NCI-H146 treated with DMSO at 0.1 percent for 48 hours (cell line): ENCODE data around the gene TRMT11.
"Not testable (repeated sequence)": the region's sequence is repeated elsewhere in the genome, so short reads cannot be mapped to it uniquely, and the experiment has no call there.

ENCODE experiments used
- DNase-seq: peaks from one replicate; lab custom pipeline; 2025; ENCODE audit not compliant: unreplicated experiment; lab: John Stamatoyannopoulos, UW

The TRMT11 gene

DNA sequence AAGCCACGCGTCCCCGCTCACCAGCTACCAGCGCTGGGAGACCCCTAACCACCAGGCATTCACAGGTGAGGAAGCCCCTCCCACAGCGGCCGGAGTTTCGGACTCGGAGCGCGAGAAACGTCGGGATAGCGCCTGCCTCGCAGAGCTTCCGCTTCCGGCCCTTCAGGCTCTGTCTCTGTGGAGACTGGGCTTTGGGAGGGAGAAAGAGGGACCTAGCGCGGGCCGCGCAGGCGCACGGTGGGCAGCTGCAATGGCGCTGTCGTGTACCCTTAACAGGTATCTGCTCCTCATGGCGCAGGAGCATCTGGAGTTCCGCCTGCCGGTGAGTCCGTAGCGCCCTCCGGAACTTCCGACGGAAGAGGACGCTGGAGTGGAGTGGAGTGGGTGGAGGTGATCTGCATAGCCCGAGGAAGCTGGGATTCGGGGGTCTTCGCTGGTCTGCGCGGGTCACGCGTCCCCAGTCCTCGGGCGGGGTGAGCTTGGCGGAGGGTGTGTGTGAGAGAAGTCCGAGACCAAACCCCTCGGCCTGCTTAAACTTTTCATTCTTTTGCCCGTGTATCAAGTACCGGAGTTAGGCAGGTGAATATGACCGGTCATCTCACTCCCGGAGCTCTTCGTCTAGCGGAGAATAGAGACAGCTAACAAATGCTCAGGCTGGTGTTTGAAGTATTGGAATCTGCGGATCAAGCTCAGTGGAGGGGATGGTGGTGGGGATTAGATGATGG, at the start of gene TRMT11:
TSS of gene TRMT11 (plus strand) at position 240 of the 725 bp plus-strand sequence. CDS start at position 251, 11 bp downstream.
- peak; percentile 99 for DNase-seq

DNA sequence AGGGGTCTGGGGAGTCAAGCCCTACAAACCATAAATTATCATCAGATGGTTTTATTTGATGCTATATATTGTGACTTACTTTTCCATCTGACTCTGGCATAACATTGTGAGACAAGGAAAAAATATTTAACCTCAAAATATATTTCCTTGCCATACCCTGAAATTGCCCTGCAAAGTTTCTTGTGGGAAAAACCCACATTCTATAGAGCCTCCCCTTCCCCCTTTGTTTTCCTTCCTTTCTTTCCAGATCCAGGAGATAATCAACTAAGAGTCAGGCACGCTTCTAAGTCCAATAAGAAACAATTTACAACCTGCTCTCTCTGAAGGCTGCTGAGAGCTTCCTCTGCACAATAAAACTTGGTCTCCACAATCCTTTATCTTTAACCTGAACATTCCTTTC, 47.3 kb upstream of the TRMT11 start:
- DNase-seq, result no peak

DNA sequence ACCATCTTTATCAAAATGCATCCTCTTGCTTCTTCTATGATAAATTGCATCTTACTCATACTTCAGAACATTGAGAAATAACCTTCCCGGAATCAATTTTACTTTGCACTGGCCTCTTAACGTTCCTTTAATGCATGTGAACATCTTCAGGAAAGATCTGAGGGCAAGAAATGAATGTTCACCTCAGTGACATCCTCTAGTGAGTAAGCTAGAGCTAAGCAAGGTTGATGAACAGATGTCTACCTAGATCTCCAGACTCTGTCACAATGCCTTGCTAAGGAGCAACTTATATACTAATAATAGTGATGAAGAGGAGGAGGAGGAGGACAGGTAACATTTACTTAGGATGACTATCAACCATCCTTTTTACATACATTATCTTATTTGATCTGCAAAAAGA, 46.5 kb upstream of the TRMT11 start:
- no peak for DNase-seq

DNA sequence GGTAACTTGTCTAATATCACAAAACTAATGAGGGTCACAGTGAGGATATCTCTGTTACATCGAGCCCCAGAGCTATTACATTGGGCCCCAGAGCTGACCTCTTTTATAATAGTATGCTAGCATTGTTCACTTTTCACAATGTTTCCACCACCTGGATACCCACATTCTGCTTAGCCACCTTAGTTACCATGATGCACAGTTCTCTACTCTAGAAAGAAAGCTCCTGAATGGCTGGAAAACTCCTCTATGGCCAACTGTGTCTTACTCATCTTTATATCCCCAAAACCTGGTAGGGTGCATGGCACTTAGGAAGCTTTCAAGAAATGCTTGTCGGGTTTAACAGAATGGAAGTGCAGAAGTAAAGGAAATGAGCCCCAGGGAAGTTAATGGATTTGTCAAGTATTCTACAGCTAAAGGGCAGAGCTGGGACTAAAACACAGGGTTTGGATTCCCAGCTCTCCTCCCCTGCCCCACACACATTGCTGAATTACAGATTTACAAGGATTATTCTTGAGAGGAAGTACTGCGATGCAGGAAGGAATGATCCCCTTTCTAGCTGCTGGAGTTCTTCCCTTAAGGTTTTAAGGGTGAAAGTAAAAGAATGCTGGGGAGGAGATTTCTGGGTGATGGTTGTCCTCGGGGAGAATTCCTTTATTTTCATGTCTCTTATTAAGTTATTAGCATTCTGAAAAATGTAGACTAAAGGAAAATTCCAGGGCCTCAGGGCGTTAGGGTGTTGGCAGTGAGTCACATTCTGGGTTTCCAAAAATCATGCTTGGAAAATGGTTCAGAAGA, 45.9 kb upstream of the TRMT11 start:
- DNase-seq, result no peak

DNA sequence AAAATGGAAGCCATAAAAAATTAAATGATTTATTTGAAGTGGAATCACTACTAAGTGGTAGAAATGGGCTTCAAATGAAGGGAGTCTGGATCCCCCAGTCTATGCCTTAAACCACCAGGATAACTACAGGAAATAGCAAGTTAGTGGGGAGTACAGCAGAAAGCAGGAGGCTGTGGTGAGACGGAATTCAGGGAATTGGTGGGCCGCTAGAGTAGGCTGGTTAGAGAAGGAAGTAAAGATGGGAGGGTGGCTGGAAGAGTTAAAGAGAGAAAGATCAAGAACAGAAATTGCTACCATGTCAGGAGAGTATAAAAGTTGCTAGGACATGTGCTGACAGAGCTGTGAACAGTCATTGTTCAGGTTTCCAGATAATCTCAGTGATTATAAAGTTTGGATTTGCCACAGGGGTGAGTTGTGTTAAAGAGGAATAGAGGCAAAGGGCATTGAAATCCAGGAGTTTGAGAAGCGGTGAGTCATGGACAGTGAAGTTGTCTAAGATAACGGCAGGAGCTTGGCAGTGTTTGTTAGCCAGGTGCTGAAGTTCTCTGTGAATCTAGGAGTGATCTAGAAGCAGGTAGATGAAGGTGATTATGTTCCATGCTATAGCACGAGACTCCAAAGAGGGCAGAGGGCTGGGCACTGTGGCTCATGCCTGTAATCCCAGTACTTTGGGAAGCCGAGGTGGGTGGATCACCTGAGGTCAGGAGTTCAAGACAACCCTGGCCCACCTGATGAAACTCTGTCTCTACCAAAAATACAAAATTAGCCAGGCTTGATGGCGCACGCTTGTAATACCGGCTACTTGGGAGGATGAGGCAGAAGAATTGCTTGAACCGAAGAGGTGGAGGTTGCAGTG, 43.4 kb upstream of the TRMT11 start:
- DNase-seq, result no peak

DNA sequence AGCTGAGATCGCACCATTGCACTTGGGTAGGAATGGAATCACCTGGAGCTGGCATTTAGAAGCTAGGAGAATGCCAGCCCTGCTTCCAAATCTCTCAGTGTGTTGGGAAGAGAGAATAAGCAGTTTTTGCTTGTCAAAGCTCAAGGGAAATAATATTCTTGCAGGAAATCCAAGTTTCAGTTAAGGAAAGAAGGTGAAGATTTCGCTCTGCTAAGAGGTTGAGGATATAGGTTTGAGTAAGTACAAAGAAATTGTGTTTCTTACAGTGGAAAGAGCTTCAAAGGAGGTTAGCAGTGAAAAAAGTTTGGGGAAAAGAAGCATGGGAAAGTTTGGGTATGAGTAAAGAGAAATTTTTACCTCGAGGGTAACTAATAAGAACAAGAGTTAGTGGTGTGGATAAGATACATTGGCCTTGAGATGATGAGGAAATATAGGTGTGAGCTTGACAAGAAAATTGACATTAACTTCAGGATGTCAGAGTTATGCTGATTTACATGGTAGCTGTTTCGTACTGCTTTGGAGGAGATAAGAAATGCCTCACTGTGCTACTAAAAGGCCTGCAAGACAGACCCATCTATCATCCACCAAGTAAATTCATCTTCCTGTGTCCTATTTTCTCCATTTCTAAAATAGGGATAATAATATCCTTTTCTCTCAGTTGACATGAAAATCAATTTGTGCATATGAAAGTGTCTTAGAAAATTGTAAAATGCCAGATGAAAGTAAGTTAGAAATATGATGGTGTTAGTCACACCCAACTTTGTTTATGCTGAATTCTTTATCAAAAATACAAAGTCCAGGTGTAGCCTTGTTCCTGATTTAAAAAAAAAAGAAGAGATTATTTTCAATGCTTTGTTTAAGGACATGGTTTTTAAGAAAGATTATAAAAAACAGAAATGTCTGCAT, 42.6 kb upstream of the TRMT11 start:
- DNase-seq, result no peak

DNA sequence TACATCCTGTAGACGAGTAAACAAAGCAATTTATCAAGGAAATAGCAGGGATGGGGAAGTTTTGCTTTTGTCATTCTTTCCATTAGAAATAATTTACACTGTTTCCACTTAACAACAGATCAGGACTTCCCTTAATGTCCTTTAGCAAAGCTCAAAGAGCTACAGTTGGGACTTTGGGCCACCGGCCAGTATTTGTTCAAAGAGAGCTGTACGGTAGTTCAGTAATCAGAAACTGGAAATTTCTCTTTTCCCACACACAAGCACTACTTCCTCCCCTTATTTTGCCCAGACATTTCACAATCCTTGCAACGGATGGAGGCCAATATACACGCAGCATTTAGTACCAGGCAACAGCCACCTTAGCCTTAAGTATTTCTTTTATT, 41.9 kb upstream of the TRMT11 start:
- no peak for DNase-seq

DNA sequence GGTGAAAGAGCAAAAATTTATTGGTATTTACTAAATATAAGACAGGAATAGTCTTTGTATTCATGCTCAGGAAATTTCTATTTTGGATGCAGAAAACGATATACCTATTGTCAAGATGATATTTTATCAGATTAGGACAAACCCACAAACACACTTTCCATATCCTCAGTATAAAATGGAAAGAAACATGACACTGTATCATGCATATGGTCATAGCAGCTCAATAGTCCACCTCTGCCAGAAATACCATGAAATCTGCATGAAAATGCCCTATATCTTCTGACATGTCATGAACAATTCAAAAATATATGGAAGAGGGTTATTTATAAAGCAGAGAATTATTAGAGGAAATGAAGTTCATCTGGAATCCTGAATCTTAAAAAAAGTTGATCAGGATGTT, 41.4 kb upstream of the TRMT11 start:
- DNase-seq, result no peak

DNA sequence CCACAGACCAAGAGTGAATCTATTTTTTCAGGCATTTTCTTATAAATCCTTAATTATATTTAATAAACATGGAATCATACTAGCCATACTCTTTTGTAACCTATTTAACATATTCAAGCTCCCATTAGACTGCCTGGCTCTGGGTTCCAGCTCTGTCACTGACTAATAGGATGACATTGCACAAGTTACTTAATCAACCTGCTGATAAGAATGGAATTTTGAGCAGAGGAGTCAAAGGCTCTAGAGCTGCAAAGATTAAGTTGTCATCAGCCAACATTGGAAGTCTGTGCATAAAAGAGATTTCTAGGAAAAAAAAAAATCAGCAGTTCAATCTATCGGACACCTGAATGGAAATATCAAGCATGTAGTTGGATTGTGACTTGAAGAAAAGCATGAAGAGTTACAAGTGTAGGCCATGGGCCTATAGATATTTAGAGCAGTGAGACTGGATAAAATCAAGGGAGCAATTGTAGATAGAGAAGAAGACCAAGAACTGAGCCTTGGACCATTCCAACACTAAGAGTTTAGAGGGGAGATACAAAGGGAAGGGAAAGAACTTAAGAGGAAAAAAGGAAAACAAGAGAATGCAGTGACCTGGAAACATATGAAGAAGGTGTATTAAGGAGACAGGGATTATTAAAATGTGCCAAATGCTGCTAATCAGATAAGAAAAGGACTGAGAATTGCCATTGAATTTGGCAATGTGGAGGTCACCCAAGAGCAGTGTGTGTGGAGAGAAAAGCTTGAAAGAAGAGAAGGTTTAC, 40.8 kb upstream of the TRMT11 start:
- DNase-seq, result no peak

DNA sequence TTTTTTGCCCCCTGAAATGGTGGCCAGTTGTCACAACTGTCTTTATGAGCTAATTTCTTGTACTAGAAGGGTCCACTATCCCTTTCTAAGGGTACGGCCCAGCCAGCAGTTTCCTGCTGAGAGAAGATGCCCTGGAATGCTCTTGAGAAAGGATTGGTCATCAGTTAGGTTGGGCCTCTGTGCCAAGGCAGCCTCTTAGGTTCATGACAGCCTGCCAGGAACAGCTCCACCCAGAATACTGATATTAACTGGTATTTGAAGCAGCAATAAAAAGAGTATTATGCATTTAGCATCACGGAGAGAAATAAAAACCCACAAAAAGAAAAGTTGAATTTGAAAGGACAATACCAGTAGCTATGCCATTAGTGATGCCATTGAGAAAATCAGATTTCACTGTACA, 38.7 kb upstream of the TRMT11 start:
- no peak for DNase-seq

DNA sequence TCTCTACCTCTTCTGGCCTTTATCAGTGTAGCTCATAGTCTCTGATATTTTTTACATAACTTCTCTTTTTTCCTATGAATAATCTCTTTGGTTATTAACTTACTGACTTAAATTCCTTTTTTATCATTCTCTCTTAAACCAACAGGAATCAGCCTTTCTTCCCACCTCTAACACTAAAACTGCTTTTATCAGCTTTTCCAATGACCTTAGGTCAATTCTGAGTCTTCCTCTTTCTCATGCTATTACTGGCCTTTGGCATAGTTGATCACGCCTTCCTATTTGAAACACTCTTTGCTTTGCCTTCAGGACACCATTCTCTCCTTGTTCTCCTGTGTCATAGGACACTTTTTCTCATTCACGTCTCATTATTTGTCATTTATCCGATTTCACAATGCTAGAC, 37.9 kb upstream of the TRMT11 start:
- no peak for DNase-seq

DNA sequence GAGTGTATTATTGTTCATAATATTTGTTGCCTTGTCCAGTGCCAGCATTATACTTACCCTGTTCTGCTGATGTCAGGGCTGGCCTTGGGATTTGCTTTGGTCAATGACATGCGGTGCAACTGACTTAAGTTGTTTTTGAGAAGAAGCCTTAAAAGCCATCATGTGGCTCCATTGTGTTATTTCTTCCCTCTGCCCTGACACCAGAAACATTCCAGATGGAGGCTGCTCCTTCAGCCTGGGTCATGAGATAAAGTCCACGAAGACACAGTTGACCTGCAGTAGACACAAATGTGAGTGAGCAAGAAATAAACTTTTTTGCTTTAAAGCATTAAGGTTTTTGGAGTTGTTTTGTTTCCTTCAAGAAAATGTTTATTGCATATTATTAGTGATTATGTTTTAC, 37.3 kb upstream of the TRMT11 start:
- DNase-seq, result no peak

DNA sequence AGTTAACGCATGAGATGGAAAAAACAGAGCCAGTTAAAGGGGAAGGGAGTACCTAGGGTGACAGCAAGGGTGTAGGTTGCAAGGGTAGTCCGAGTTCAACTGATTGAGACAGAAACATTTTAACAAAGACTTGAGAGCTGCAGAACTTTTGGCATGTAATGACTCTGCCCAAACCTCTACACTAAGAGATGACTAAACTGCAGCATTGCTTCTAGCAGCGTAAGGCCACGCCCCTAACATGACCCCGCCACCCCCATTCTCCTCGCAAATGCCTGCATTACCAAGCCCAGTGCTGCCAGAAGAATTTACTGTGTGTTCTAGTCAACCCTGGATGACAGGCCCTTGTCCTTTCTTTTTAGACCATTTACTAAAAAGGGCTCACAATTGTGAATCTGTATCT, 36.0 kb upstream of the TRMT11 start:
- DNase-seq, result no peak

DNA sequence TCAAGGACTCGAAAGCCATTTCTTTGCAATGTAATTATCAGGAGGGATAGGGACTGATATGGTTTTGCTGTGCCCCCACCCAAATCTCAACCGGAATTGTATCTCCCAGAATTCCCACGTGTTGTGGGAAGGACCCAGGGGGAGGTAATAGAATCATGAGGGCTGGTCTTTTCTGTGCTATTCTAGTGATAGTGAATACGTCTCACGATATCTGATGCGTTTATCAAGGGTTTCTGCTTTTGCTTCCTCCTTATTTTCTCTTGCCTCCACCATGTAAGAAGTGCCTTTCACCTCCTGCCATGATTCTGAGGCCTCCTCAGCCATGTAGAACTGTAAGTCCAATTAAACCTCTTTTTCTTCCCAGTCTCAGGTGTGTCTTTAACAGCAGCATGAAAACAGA, 35.6 kb upstream of the TRMT11 start:
- not testable (repeated sequence) for DNase-seq

DNA sequence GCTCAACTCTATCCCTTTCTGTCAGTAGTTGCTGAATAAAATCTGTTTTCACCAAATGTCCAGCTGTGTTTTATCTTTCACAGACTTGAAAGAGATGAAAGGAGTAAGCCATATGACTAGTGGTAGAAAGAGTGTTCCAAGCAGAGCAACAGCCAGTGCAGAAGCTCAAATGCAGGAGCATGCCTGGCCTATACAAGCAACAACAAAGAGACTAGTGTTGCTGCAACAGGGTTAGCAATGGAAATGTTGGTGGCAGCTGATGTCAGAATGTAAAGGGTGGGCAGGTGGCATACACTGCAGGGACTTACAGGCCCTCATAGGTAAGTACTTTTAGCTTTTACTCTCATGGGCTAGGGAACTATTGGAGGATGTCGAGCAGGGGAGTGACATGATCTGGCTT, 35.0 kb upstream of the TRMT11 start:
- DNase-seq, result no peak

DNA sequence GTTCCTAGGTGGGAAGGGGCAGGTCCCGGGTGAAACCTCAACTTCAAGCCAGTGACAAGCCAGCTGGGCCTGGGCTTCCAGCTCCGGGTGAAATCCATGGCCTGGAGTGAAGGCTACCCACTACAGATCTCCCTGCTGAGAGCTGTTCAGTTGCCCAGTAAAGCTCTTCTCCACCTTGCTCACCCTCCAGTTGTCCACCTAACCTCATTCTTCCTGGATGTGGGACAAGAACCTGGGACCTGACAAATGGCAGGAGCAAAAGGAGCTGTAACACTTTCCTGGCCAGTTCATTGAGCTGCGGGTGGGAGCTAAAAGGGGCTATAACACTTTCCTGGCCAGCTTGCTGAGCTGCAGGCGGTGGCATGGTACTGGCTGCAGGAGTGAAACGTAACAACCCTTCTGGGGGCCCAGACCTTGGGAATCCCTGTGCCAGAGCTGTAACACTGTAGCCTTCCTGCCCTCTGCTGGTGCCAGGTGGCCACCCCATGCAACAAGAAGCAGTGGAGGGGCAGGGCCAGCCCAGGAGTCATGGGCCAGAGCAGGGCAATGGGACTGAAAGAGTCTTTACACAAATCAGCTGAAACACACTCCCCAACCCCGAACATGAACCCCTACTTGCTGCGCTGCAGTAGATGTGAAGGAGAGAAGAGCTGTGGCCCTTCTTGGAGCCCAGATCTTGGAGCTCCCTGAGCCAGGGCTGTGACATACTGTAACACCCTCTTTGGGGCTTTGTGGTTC, 33.4 kb upstream of the TRMT11 start:
- DNase-seq, result no peak

DNA sequence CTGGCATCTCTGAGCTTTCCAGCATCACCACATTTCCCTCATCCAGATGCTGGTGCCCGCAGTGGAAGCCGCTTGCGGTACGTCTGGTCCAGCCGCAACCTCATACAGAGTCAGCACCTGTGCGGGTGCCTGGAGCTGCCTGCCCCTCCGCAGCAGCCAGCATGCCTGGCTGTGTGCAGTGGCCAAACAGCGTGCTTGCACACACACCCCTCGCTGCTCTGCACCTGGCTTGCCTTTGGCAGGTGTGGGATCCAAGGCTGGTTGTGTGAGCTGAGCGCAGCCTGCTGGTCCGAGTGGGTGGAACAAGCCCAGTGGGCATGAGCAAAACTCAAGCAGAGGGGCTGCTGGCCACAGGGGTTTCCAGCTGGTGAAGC, 32.9 kb upstream of the TRMT11 start:
- DNase-seq, result peak; percentile 85

DNA sequence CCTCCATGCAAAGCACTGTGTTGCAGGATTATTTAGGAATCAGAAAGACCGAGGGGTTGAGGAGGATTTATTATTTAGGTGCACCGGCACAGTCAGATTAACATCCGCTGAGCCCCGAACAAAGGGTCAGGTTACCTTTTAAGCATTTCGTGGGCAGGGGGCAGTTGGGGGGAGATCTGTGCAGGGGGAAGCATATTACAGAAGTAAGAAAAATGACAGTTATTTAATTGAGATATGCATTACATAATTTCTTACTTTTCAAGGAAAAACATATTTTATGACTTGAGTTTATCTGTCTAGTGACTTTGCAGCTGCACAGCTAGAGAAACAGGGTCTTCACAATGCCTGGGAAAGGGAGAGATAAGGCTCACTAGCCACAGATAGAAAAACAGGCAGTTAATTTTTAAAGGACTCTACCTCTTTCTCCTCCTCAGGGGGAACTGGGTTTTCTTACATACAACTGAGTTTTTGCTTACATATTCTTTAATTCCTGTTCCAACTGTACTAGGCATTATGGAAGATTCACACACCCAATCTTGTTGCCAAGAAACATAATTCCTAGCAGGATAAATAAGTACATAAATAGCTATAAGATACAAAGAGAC, 31.5 kb upstream of the TRMT11 start:
- no peak for DNase-seq

DNA sequence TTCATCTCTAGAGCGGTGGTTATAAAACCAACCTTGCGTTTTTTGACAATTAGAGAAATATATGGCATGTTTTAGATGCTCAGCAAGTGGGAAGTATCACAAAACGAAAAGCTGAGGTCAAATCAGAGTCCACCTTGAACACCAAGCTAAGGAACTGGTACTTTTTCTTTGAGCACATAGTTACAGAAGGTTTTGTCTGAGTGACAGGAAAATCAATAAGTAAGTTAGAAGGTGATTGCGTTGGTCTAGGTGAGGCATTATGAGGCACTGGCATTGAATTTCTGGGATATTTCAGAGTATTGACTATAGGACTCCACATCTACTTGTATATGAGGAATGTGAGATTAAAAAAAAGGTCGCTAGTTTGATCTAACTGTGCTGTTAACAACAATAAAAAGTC, 30.4 kb upstream of the TRMT11 start:
- DNase-seq, result no peak
